ENCODE data around the gene TMEM132C.
"Not testable (repeated sequence)": the region's sequence is repeated elsewhere in the genome, so short reads cannot be mapped to it uniquely, and the experiment has no call there.

Gene TMEM132C

GRCh38 chr12:128267131-128267622, at the start of gene TMEM132C:
Gene TMEM132C (plus strand): TSS chr12:128267170. CDS start chr12:128267403, 233 bp downstream.
- no peak for TF ChIP-seq Cebpa-rat (IDR thresholded peaks at IDR 0.05)
- no peak within 1 kb of the TSS for H3K27ac ChIP-seq
- peak within 1 kb of the TSS in 8 of 11 experiments; percentile 2 to 70 (median 40); a peak in 8 of 22 replicates for H3K9ac ChIP-seq
- H3K4me1 ChIP-seq = peaks cover 6 to 22% (median 12%) of the 10 kb centered on the region in 10 experiments; a peak in 15 of 20 replicates
- H3K9me3 ChIP-seq (replicated peaks in 1 of 11) = peaks cover 9 to 18% (median 15%) of the 10 kb centered on the region in 11 experiments; a peak in 17 of 22 replicates
- H4K20me1 ChIP-seq = peaks cover 0 to 19% (median 0%) of the 10 kb centered on the region in 11 experiments; a peak in 2 of 22 replicates
- H3K36me3 ChIP-seq = no peaks in the 10 kb centered on the region
- H3K27me3 ChIP-seq = peaks cover 52 to 63% (median 57%) of the 10 kb centered on the region in 11 experiments
- peak within 1 kb of the TSS; percentile 82 to 95 (median 92) for H3K4me2 ChIP-seq
- H3K4me3 ChIP-seq = peak within 1 kb of the TSS; percentile 47 to 71 (median 61)

GRCh38 chr12:128224226-128224625, 42.7 kb upstream of the TMEM132C start:
- Histone ChIP-seq H3K9ac (no peak overlapping the region), H3K4me3 (no peak overlapping the region), H3K27me3 (no peaks in the 10 kb centered on the region), H3K9me3 (replicated peaks in 1 of 11) (no peaks in the 10 kb centered on the region), H3K4me1 (no peaks in the 10 kb centered on the region), H4K20me1 (no peaks in the 10 kb centered on the region), H3K36me3 (no peaks in the 10 kb centered on the region), H3K27ac (no peak overlapping the region), H3K4me2 (no peak overlapping the region)
- no peak for TF ChIP-seq Cebpa-rat (IDR thresholded peaks at IDR 0.05)

- Histone ChIP-seq H3K9ac (no peak overlapping the region), H3K27me3 (no peaks in the 10 kb centered on the region), H3K9me3 (replicated peaks in 1 of 11) (no peaks in the 10 kb centered on the region), H3K4me2 (no peak overlapping the region), H3K4me1 (no peaks in the 10 kb centered on the region), H4K20me1 (no peaks in the 10 kb centered on the region), H3K27ac (no peak overlapping the region), H3K36me3 (no peaks in the 10 kb centered on the region), H3K4me3 (no peak overlapping the region)
- TF ChIP-seq Cebpa-rat (IDR thresholded peaks at IDR 0.05) = no peak
Observed at GRCh38 chr12:128228581-128228980, 38.4 kb upstream of the TMEM132C start.

GRCh38 chr12:128235635-128236417, 31.1 kb upstream of the TMEM132C start:
- Histone ChIP-seq H3K9me3 (replicated peaks in 1 of 11) (0 out of 22 replicates have a peak, but pooled peaks cover 0 to 5% (median 0%) of the 10 kb centered on the region in 11 experiments), H3K27ac (no peak overlapping the region), H3K4me2 (no peak overlapping the region), H3K36me3 (no peaks in the 10 kb centered on the region), H3K4me3 (no peak overlapping the region), H3K9ac (no peak overlapping the region), H3K4me1 (no peaks in the 10 kb centered on the region), H3K27me3 (no peaks in the 10 kb centered on the region), H4K20me1 (no peaks in the 10 kb centered on the region)
- no peak for TF ChIP-seq Cebpa-rat (IDR thresholded peaks at IDR 0.05)

- no peak overlapping the region for H3K4me2 ChIP-seq
- H3K9me3 ChIP-seq (replicated peaks in 1 of 11) = 0 out of 22 replicates have a peak, but pooled peaks cover 0 to 5% (median 0%) of the 10 kb centered on the region in 11 experiments
- H3K27ac ChIP-seq = no peak overlapping the region
- H3K27me3 ChIP-seq = no peaks in the 10 kb centered on the region
- H3K9ac ChIP-seq = no peak overlapping the region
- H3K4me3 ChIP-seq = no peak overlapping the region
- no peaks in the 10 kb centered on the region for H3K36me3 ChIP-seq
- no peak for TF ChIP-seq Cebpa-rat (IDR thresholded peaks at IDR 0.05)
- H4K20me1 ChIP-seq = no peaks in the 10 kb centered on the region
- H3K4me1 ChIP-seq = no peaks in the 10 kb centered on the region
Observed at GRCh38 chr12:128236525-128236924, 30.4 kb upstream of the TMEM132C start.

- H3K27me3 ChIP-seq = no peaks in the 10 kb centered on the region
- H3K4me2 ChIP-seq = no peak overlapping the region
- no peaks in the 10 kb centered on the region for H3K36me3 ChIP-seq
- H3K4me3 ChIP-seq = no peak overlapping the region
- H4K20me1 ChIP-seq = no peaks in the 10 kb centered on the region
- H3K27ac ChIP-seq = no peak overlapping the region
- H3K9me3 ChIP-seq (replicated peaks in 1 of 11) = peaks cover 0 to 14% (median 8%) of the 10 kb centered on the region in 11 experiments; a peak in 10 of 22 replicates
- H3K9ac ChIP-seq = no peak overlapping the region
- peaks cover 0 to 8% (median 0%) of the 10 kb centered on the region in 10 experiments; a peak in 3 of 20 replicates for H3K4me1 ChIP-seq
- TF ChIP-seq Cebpa-rat (IDR thresholded peaks at IDR 0.05) = no peak
Observed at GRCh38 chr12:128240745-128241144, 26.2 kb upstream of the TMEM132C start.

- H3K27ac ChIP-seq = no peak overlapping the region
- no peak for TF ChIP-seq Cebpa-rat (IDR thresholded peaks at IDR 0.05)
- H3K9me3 ChIP-seq (replicated peaks in 1 of 11) = peaks cover 21 to 41% (median 31%) of the 10 kb centered on the region in 11 experiments; a peak in 21 of 22 replicates
Observed at GRCh38 chr12:128245121-128245520, 21.8 kb upstream of the TMEM132C start.

GRCh38 chr12:128245905-128246304, 21.1 kb upstream of the TMEM132C start:
- TF ChIP-seq Cebpa-rat (IDR thresholded peaks at IDR 0.05) = no peak
- Histone ChIP-seq H3K36me3 (no peaks in the 10 kb centered on the region), H3K4me1 (peaks cover 0 to 22% (median 12%) of the 10 kb centered on the region in 10 experiments; a peak in 16 of 20 replicates), H3K27me3 (no peaks in the 10 kb centered on the region), H3K9me3 (replicated peaks in 1 of 11) (peaks cover 21 to 41% (median 31%) of the 10 kb centered on the region in 11 experiments; a peak in 21 of 22 replicates), H3K9ac (no peak overlapping the region), H3K4me2 (no peak overlapping the region), H4K20me1 (no peaks in the 10 kb centered on the region), H3K4me3 (no peak overlapping the region), H3K27ac (no peak overlapping the region)

More at GRCh38 chr12:128245121-128245520, 21.8 kb upstream of the TMEM132C start:
- H4K20me1 ChIP-seq = no peaks in the 10 kb centered on the region
- H3K4me2 ChIP-seq = no peak overlapping the region
- H3K4me1 ChIP-seq = peaks cover 0 to 22% (median 12%) of the 10 kb centered on the region in 10 experiments; a peak in 16 of 20 replicates
- H3K36me3 ChIP-seq = no peaks in the 10 kb centered on the region
- H3K9ac ChIP-seq = no peak overlapping the region
- H3K27me3 ChIP-seq = no peaks in the 10 kb centered on the region
- H3K4me3 ChIP-seq = no peak overlapping the region

- peaks cover 15 to 28% (median 25%) of the 10 kb centered on the region in 11 experiments; a peak in 21 of 22 replicates for H3K9me3 ChIP-seq (replicated peaks in 1 of 11)
- H3K4me2 ChIP-seq = peak overlapping the region in 8 of 11 experiments; percentile 14 to 62 (median 47); a peak in 14 of 22 replicates
- no peak overlapping the region for H3K27ac ChIP-seq
- H3K36me3 ChIP-seq = no peaks in the 10 kb centered on the region
- no peak for TF ChIP-seq Cebpa-rat (IDR thresholded peaks at IDR 0.05)
- no peak overlapping the region for H3K4me3 ChIP-seq
- no peaks in the 10 kb centered on the region for H3K27me3 ChIP-seq
- no peaks in the 10 kb centered on the region for H4K20me1 ChIP-seq
- no peak overlapping the region for H3K9ac ChIP-seq
- peaks cover 0 to 14% (median 12%) of the 10 kb centered on the region in 10 experiments; a peak in 16 of 20 replicates for H3K4me1 ChIP-seq
Observed at GRCh38 chr12:128250096-128250495, 16.9 kb upstream of the TMEM132C start.

- H3K9ac ChIP-seq = not testable (repeated sequence)
Observed at GRCh38 chr12:128253829-128254228, 13.1 kb upstream of the TMEM132C start.

More at GRCh38 chr12:128253829-128254228, 13.1 kb upstream of the TMEM132C start:
- not testable (repeated sequence) for H3K9me3 ChIP-seq (replicated peaks in 1 of 11); H3K27me3 ChIP-seq; H4K20me1 ChIP-seq; H3K4me3 ChIP-seq; H3K27ac ChIP-seq; H3K36me3 ChIP-seq; H3K4me2 ChIP-seq
- peaks cover 0 to 13% (median 12%) of the 10 kb centered on the region in 10 experiments; a peak in 16 of 20 replicates for H3K4me1 ChIP-seq
